ENCODE results near the gene HMOX1.
A peak's percentile ranks its signal among the peaks of the same experiment; 100 is the strongest.
"Not testable (repeated sequence)": the region's sequence is repeated elsewhere in the genome, so short reads cannot be mapped to it uniquely, and the experiment has no call there.

HMOX1 gene

DNA sequence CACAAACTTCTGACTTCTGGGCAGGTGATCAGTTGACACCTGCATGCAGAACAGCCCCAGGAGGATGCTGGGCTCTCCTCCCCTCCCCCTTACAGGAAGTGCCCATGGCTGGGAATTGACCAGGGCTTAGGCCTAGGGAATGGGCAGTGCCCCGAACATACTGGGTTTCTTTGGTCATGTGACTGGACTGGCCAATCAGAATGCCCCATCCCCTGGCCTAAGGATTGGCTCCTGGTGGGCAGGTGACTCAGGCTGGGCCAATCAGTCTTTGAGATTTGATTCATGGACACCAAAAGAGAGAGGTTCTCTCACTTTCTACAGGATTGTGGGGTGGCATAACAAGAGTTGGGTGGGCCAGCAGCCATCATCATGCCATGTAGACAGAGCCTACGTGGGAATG, 56.2 kb downstream of the HMOX1 start:
- DNase-seq, result peak; percentile 4

DNA sequence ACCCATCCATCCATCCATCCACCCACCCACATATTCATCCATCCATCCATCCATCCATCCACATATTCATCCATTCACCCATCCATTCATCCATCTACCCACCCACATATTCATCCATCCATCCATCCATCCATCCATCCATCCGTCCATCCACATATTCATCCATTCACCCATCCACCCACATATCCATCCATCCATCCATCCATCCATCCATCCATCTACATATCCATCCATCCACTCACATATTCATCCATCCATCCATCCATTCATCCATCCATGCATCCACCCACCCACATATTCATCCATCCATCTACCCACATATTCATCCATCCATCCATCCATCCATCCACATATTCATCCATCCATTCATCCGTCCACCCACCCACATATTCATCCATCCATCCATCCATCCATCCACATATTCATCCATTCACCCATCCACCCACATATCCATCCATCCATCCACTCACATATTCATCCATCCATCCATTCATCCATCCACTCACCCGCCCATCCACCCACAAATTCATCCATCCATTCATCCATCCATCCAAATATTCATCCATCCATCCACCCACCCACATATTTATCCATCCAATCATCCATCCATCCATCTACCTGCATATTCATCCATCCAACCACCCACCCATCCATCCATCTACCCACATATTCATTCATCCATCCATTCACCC, 57.9 kb downstream of the HMOX1 start:
- DNase-seq, result not testable (repeated sequence)

DNA sequence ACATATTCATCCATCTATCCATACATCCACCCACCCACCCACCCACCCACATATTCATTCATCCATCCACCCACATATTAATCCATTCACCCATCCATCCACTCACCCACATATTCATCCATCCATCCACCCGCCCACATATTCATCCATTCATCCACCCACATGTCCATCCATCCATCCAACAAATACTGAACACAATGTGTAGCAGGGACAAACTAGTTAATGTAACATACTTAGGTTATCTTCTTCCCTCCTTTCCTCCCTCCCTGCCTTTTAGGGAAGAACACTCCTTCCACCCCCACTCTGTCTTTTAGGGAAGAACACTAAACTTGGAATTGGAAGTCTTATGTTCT, 58.4 kb downstream of the HMOX1 start:
- DNase-seq, result no peak

DNA sequence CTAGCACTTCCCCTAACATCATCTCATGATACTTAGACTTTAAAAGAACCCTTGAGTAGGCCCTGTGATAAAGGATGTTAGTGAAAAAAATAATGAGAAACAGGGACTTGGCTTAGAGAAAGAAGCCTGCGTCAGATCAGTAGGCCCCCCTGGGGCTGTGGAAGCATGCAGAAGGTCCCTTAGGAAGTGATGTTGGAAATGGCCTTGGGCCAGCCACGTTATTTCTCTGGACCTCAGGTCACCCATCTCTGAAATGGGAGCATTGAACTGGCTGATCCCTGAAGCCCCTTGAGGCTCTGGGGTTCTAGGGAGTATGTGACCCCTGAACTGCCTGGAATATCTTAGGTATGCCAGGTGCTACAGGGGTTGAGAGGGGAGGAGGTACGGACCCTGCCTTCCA, 59.2 kb downstream of the HMOX1 start:
- no peak for DNase-seq

DNA sequence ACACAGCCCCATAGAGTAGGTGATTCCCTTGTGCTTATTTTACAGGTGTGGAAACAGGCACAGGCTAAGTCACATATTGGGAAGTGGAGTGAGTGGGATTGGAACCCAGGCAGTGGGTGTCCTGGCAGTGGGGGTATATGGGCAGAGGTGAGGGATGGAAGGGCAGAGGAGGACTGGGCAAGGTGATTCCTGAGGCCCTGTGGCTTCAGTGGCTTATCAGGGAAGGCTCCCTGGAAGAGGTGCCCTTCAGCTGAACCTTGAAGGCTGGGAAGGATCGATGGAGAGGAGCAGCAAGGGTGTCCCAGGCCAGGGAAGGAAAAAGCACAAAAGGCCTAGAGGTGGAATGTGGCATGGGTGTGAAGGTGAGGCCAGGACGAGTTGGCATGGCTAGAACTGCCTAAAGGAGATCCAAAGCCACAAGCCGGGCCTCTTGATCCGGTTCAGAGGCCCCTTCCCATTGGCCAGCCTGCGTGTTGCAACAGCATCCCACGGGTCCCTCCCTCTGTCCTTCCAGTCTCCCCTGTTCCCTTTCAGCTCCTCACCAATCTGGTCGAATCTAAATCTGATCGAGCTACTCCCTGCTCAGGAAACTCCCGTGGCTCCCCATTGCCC, 60.7 kb downstream of the HMOX1 start:
- DNase-seq, result no peak

DNA sequence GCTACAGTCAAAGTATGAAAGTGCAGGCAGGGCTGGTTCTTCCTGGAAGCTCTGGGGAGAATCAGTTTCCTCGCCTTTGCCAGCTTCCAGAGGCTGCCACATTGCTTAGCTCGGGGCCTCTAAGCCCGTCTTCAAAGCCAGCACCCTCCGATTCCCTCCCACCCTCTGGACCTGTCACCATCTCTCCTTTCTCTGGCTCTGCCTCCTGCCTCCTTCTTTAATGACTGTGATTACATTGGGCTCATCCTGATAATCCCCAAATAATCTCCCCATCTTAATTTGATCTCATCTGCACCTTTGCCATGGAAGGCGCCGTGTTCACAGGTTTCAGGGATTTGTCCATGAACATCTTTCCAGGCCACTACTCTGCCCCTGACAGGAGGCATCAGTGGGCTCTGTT, 61.6 kb downstream of the HMOX1 start:
- DNase-seq, result no peak

DNA sequence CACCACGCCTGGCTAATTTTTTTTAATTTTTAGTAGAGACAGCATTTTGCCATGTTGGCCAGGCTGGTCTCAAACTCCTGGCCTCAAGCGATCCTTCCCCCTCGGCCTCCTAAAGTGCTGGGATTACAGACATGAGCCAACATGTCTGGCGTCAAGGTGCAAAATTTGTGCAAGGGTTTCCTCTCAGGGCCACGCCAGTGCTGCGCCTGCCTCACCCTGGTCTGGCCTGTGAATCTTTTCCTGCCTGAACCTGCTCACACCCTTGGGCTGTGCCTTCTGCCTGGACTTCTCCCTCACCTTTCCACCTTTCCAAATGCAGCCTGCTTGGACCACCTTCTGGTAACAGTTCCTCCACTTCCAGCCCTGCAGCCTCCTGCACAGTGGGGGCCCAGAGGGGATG, 62.4 kb downstream of the HMOX1 start:
- DNase-seq, result no peak

Measured in CD4-positive, alpha-beta T cell treated with Interleukin-21 for 1 hour (primary cell).